Right lung (tissue), 10 donors: ENCODE data around the gene SEL1L3. TPM values are rescaled to one million over a fixed set of nuclear protein-coding genes. Genes with fewer than 3 reads are reported as not detected.
"Not testable (repeated sequence)": the region's sequence is repeated elsewhere in the genome, so short reads cannot be mapped to it uniquely, and the experiment has no call there.

Experiments used
- DNase-seq, 2 donors: peaks; one replicate each; pipeline ENCODE4 v3.0.0-alpha.2; 2013
- long read RNA-seq, 8 donors: transcript quantifications; one replicate each; lab custom pipeline, GENCODE V29; 2026
- polyA plus RNA-seq, 5 donors: library from polyadenylated mRNA; unstranded; fragments of 120-200 nt; gene quantifications; one replicate each; pipeline versions ENCODE4 v1.2.1 to v1.2.3, GENCODE V29; 2013; ENCODE audit warnings: inconsistent platforms in 1 of 5, low replicate concordance in 1 of 5; ENCODE audit not compliant: insufficient read length in 5 of 5, insufficient read depth in 1 of 5

Gene SEL1L3
- 100 to 1,000 TPM in 4 of 5 donors, 10 to 100 TPM in 1; 84.6 to 182 (median 136) TPM for polyA plus RNA-seq
- long read RNA-seq, donor 1, full-length matches to known transcripts: 15 of 51 reads
- long read RNA-seq, donor 1, partial matches to known transcripts: 36 of 51 reads
- long read RNA-seq, donor 1, other reads (novel, unspliced or antisense): 0 of 51 reads
- long read RNA-seq, donor 2, full-length matches to known transcripts: 9 of 17 reads
- long read RNA-seq, donor 2, partial matches to known transcripts: 8 of 17 reads
- long read RNA-seq, donor 2, other reads (novel, unspliced or antisense): 0 of 17 reads
- long read RNA-seq, donor 3, full-length matches to known transcripts: 6 of 13 reads
- long read RNA-seq, donor 3, partial matches to known transcripts: 7 of 13 reads
- long read RNA-seq, donor 3, other reads (novel, unspliced or antisense): 0 of 13 reads
- long read RNA-seq, donor 4, full-length matches to known transcripts: 6 of 119 reads
- long read RNA-seq, donor 4, partial matches to known transcripts: 113 of 119 reads
- long read RNA-seq, donor 4, other reads (novel, unspliced or antisense): 0 of 119 reads
- long read RNA-seq, donor 5, full-length matches to known transcripts: 10 of 36 reads
- long read RNA-seq, donor 5, partial matches to known transcripts: 26 of 36 reads
- long read RNA-seq, donor 5, other reads (novel, unspliced or antisense): 0 of 36 reads
- long read RNA-seq, donor 6, full-length matches to known transcripts: 8 of 14 reads
- long read RNA-seq, donor 6, partial matches to known transcripts: 6 of 14 reads
- long read RNA-seq, donor 6, other reads (novel, unspliced or antisense): 0 of 14 reads
- long read RNA-seq, donor 7, full-length matches to known transcripts: 8 of 28 reads
- long read RNA-seq, donor 7, partial matches to known transcripts: 20 of 28 reads
- long read RNA-seq, donor 7, other reads (novel, unspliced or antisense): 0 of 28 reads
- long read RNA-seq, donor 8, full-length matches to known transcripts: 5 of 40 reads
- long read RNA-seq, donor 8, partial matches to known transcripts: 35 of 40 reads
- long read RNA-seq, donor 8, other reads (novel, unspliced or antisense): 0 of 40 reads

GRCh38 chr4:25862411-25863346, at the start of gene SEL1L3:
SEL1L3 (minus strand) TSS chr4:25862988; CDS start chr4:25862836, 152 bp downstream.
- DNase-seq: peak in 1 of 2 donors; percentile 47

DNA sequence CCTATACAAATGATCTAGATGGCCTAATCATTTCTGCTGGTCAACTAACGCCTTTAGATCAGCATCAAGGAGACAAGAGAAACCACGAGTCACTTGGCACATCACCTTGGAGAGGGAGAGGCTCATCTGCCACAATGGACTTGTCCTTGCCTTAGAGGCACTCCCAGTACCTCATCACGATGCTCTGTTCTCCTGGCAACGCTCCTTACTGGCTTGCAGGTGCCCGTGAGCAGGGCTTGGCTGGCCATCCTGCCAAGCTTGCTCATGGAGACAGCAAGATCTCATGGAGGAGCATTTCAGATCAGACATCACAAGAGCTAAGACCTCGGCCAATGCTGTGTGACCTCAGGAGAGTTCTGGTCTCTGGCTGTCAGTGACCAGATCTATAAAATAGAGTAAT, 48.6 kb upstream of the SEL1L3 start:
- DNase-seq: no peak

DNA sequence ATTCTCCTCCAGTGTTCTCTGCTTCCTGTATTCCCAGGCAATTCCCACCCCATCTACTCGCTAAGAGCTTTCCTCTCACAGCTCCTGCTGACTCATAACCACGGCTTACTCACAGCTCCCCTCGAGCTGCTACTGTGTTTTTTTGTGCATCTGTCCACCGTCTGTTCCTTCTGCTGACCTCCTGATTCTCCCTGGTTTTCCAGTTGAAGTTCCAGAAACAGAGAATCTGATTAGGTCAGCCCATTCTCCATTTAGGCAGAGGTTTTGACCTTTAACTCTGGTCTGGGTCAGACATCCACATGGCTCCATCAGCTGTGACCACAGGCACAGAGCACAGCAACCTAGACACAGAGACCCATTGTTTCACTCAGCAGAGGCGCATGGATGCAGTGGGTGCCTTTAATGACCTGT, 45.7 kb upstream of the SEL1L3 start:
- DNase-seq: no peak

DNA sequence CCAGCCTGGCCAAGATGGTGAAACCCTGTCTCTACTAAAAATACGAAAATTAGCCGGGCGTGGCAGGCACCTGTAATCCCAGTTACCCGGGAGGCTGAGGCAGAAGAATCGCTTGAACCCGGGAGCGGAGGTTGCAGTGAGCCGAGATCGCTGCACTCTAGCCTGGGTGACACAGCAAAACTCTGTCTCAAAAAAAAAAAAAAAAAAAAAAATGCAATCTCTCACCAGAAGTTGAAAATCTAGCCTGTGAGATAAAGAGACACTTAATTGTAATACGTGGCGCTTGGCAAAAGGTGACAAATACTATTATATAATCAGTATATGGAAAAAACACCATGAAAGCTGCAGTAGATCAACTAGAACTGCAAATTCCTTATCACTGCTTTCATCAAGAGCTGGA, 43.3 kb upstream of the SEL1L3 start:
- not testable (repeated sequence) for DNase-seq

- no peak for DNase-seq
These were observed 42.6 kb upstream of the SEL1L3 start for GRCh38 chr4:25905371-25905770.

- DNase-seq: no peak
These were observed 41.9 kb upstream of the SEL1L3 start for GRCh38 chr4:25904748-25905082.

- no peak for DNase-seq
These were observed 41.3 kb upstream of the SEL1L3 start for GRCh38 chr4:25903900-25904747.

DNA sequence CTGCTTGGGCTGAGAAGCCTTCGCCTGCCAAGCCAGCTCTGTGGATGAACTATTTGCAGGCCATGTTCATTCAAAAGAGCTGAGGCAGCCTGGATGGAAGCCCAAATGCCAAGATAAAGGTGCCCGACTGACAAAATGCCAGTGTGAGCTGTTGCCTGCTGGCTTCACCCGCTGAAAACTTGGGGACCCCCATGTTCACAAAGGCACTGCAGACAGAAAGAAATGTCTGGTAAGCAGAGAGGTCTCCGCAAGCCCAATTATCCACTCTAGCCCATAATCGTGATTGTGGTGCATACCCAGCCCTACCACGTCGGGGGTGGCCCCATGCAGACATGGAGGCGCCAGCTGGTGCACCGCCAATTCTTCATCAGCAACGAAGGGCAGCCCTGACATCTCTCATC, 38.2 kb upstream of the SEL1L3 start:
- DNase-seq: no peak

- DNase-seq: no peak
These were observed 37.5 kb upstream of the SEL1L3 start for GRCh38 chr4:25900310-25900709.

DNA sequence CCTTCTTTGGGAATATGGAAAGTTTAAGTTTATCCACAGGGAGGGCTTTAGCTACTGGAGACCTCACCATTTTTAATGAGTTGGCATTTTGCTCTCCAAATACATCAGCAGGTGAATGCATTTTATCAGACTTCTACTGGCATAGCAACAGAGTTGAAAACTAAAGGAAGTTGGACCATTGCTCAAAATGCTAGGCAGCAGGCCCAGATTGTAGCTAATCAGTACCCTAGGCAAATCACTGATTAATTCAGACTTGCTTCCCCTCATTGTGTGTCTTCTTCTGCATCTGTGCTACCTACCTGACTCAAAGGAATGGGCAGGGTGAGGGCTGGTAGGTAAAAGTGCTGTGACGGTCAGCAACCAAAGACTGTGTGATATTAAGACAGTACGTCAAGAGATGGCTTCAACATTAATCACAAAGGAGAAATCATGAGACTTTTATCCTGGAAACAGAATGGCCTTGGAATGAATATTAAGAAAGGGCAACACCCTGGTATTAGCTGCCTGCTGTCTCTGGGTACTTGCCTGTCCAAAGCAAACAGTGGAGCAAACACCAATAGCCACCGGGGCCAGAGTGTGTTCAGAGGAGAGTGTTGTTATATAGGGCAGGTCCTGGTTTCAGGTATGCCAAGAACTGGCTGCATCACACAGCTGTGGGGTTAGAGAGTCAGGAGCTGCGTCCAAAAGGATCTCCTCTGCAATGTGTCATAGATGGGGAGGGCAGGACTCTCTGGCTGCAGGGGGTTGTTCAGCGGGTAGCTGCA, 34.2 kb upstream of the SEL1L3 start:
- DNase-seq: no peak

DNA sequence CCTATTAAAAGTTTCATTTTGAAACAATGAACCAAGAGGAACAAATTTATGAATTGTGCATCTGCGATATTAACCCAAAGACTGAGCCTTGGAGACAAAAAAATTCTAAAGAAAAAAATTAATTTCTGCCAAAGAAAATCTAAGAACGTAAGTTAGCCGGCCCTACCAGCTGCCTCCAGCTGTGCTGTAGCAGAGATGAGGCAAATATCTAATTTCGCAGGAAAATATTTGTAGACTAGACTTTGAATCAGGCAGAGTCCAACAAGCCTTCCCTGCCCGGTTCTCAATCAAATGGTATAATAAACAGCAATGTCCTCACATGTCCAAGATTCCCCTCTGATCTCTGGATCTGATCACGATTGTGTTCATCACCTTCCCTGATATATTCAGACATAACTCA, 30.0 kb upstream of the SEL1L3 start:
- DNase-seq: peak; percentile 78 to 80

DNA sequence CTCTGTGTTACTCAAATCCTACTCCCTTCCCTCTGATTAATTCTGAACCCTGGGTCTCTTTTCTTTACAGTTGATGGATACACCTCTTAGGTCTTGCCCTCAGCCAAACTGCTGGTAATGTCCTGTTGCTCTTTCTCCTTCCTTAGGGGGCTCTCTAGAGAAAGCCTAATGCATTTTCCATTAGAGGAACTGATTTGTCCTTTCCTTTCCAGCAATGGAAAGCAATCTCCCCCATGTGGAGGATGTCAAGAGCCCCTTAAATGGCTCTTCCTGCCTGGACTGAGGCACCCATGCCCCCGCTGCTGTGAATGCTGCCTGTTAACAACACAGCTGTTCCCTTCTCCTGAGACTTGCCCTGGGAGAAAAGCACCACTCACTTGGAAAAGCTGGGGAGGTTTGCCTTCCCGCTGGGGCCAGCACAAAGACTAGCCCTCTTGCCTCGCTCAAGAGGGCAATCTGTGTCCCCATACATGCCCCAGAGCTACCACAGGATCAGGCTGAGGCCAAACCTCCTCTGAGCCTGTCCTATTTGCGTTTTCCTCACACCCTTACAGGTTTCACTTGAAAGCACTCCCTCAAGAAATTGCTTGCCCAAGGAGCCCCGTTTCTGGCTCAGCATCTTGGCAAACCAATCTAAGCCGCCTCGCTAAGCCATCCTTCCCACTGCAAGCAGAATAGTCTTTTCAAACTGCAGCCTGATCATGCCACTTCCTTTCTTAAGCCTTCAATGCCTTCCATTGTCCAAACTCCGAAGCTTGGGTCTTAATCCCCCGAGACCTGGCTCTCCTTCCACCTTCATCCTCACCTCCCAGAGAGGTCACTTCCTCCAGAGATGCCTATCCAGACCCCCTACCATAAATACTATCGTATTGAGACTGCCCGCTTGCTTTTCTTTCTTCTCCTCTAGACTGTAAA, 28.0 kb upstream of the SEL1L3 start:
- no peak for DNase-seq

DNA sequence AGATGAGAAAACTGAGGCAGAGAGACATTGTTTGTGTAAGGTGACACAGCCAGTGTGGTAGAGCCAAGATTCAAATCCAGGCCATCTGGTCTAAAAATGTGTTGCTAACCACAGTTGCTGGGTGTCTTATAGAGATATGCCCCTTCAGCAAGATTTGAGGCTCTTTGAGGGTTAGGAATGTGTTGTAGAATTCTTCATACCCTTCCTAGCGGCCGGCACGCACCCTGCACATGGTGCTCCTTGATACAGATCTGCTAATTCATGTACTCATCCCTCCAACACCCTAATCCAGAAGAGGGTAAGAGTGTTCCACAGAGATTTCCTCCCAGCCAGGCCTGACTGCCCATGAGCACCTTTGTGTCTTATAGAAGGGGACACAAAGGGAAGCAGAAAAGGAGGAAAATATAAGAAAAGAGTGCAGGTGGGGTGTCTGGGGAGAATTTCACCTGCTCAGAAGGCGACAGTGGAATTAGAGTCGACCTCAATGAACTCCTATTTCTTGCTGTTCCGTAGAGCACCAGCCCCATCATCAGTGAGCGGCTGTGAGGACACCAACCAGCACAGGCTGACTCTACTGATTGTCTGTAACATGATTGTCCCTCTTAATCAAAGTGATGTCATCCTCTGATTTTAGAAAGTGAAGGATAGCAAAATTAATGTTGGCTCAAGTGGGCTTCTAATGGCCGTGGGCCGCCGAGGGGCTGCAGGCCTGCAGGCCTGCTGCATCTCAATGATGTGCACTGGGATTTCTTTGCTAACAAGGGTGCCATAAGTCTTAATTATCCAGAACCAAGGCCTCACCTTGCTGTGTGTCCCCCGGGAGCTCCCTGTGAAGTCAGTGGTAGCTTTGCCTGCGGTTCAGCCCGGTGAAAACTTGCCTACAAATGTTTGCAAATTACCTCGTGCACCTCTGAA, 27.1 kb upstream of the SEL1L3 start:
- DNase-seq: no peak

DNA sequence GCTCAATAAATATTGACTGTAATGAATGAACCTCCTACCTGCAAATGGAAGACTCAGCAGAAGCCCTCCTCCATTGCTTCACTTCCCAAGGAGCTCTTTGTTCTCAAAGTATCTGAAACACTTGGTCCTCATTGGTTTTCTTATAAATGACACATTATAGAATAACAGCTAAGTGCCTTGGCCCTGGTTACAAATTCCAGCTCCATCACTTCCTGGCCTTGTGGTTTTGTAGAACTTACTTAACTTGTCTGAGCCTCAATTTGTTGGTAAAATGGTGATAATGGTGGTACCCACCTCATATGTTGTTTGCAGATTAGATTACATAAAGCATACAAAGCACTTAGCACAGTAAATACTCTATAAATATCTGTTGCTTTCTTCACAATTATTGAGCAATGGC, 26.0 kb upstream of the SEL1L3 start:
- no peak for DNase-seq

DNA sequence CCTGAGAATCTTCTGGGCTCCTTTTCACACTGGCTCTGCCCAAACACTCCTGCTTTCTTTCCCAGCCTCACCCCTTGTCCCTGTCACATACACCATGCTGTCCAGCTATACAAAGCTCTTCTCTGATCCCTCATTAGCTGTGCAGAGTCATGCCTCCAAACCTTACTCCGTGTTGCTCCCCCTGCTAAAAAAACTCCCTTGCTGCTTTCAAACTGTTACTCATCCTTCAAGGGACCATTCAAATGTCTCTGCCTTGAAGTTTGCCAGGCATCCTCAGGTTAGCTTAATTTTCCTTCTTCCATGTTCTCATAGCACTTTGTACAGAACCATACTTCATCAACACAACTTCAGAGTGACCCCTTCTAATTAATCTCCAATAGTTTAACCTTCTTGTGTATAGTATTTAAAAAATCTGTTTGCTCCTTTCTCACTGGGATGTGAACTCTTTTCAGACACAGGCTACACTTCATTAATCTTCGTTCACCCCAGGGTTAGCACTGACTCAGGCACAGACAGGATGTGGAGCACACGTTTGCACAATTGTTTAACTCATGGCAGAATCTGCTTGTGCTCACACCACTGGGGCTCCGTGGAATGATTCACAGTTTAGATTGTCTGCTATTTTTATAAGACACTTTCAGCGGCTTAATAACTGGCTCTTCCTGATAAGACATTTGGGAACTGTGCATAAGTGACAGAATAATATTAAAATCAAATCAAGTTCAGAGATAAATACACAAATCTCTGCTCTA, 21.4 kb upstream of the SEL1L3 start:
- no peak for DNase-seq

DNA sequence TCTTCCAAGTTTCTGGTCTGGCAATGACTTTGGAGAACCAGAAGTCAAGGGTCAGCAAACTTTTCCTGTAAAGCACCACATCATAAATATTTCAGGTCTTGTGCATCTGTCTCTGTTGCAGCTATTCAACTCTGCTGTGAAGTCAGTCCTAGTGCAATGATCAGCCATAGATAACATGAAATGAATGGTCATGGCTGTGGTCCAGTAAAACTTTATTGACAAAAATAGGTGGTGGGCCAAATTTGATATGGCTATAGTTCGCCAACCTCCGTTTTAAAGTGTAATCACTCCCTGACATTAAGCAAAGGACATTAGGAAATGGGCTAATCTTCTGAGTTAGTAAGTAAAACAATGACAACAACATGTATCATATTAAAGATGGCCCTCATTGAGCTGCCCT, 20.8 kb upstream of the SEL1L3 start:
- DNase-seq: no peak
